Right lung (tissue), 5 donors: Measurements from ENCODE around the gene INTS15. TPM values are rescaled to one million over a fixed set of nuclear protein-coding genes. Genes with fewer than 3 reads are reported as not detected.
"Not testable (repeated sequence)": the region's sequence is repeated elsewhere in the genome, so short reads cannot be mapped to it uniquely, and the experiment has no call there.

Experiments
- DNase-seq, 2 donors: peaks; one replicate each; pipeline ENCODE4 v3.0.0-alpha.2; 2013
- polyA plus RNA-seq, 5 donors: library from polyadenylated mRNA; unstranded; fragments of 120-200 nt; gene quantifications; one replicate each; pipeline versions ENCODE4 v1.2.1 to v1.2.3, GENCODE V29; 2013; ENCODE audit warnings: inconsistent platforms in 1 of 5, low replicate concordance in 1 of 5; ENCODE audit not compliant: insufficient read length in 5 of 5, insufficient read depth in 1 of 5

The INTS15 gene
- polyA plus RNA-seq, 5 donors: 28.8 to 48.1 (median 43.1) TPM

- DNase-seq: no peak
These were observed 13.6 kb upstream of the INTS15 start for GRCh38 chr7:6576024-6576866.

- not testable (repeated sequence) for DNase-seq
These were observed 12.9 kb upstream of the INTS15 start for GRCh38 chr7:6576867-6577368.

- DNase-seq: peak; percentile 89 to 91
These were observed 12.3 kb upstream of the INTS15 start, which contains the start of gene ZDHHC4 for GRCh38 chr7:6577369-6578113. ZDHHC4 (plus strand) TSS chr7:6577454; CDS start chr7:6580562, 3,108 bp downstream.

GRCh38 chr7:6578114-6579084, 11.4 kb upstream of the INTS15 start:
- no peak for DNase-seq

GRCh38 chr7:6579446-6579845, 10.4 kb upstream of the INTS15 start:
- no peak for DNase-seq

- DNase-seq: not testable (repeated sequence)
These were observed 3.9 kb upstream of the INTS15 start for GRCh38 chr7:6585746-6586432.

GRCh38 chr7:6588566-6588965, 1.3 kb upstream of the INTS15 start:
- DNase-seq: no peak

GRCh38 chr7:6589151-6589828, 531 bp upstream of the INTS15 start:
- no peak for DNase-seq

GRCh38 chr7:6590645-6591110, 857 bp downstream of the INTS15 start:
- DNase-seq: no peak

- no peak for DNase-seq
These were observed 10.3 kb downstream of the INTS15 start for GRCh38 chr7:6600093-6600492.

GRCh38 chr7:6604458-6604857, 14.6 kb downstream of the INTS15 start:
- DNase-seq: no peak

- no peak for DNase-seq
These were observed 17.2 kb downstream of the INTS15 start for GRCh38 chr7:6606866-6607583.

GRCh38 chr7:6607651-6608051, 17.8 kb downstream of the INTS15 start:
- DNase-seq: no peak

GRCh38 chr7:6608081-6608480, 18.3 kb downstream of the INTS15 start:
- no peak for DNase-seq

GRCh38 chr7:6608794-6609193, 19.0 kb downstream of the INTS15 start:
- DNase-seq: no peak

GRCh38 chr7:6612819-6613218, 23.0 kb downstream of the INTS15 start:
- DNase-seq: no peak

GRCh38 chr7:6613706-6614105, 23.9 kb downstream of the INTS15 start:
- DNase-seq: no peak

- no peak for DNase-seq
These were observed 25.3 kb downstream of the INTS15 start, which contains the start of gene ZNF853 for GRCh38 chr7:6614953-6615722. ZNF853 (plus strand) TSS chr7:6615610; CDS start chr7:6616175, 565 bp downstream.
